Activated CD4-positive, alpha-beta T cell treated with anti-CD3 and anti-CD28 coated beads, Interleukin-2, amount 10 ng/mL, durations not matched to agents 7 days and 5 days (primary cell): ENCODE data around the gene CTNNA3. TPM values are rescaled to one million over a fixed set of nuclear protein-coding genes. Genes with fewer than 3 reads are reported as not detected.
"Not testable (repeated sequence)": the region's sequence is repeated elsewhere in the genome, so short reads cannot be mapped to it uniquely, and the experiment has no call there.

Source experiments
- CTCF ChIA-PET: fragments of 350-600 bp; sonication (Branson Sonifier 250); formaldehyde crosslinking; loops from one replicate; lab custom pipeline; 2021; ENCODE audit warnings: antibody characterized with exemption; lab: Charles Lee
- POLR2A ChIA-PET: fragments of 350-600 bp; sonication (Branson Sonifier 250); formaldehyde crosslinking; loops from one replicate; lab custom pipeline; 2021; ENCODE audit warnings: antibody characterized with exemption; lab: Charles Lee
- DNase-seq: peaks from one replicate; pipeline ENCODE4 v3.0.0-alpha.2; 2020
- H3K27ac Mint-ChIP-seq: one replicate; pipeline ENCODE4 v1.8.0; 2021; ENCODE audit warnings: mild to moderate bottlenecking, moderate library complexity, mixed read lengths
- H3K27me3 Mint-ChIP-seq: one replicate; pipeline ENCODE4 v1.8.0; 2021; ENCODE audit warnings: mixed read lengths
- H3K36me3 Mint-ChIP-seq: one replicate; pipeline ENCODE4 v1.8.0; 2021; ENCODE audit warnings: low read depth, mixed read lengths
- H3K4me1 Mint-ChIP-seq: one replicate; pipeline ENCODE4 v1.8.0; 2021; ENCODE audit warnings: mixed read lengths
- H3K4me3 Mint-ChIP-seq: one replicate; pipeline ENCODE4 v1.8.0; 2021; ENCODE audit warnings: mild to moderate bottlenecking, moderate library complexity, mixed read lengths
- H3K9me3 Mint-ChIP-seq: one replicate; pipeline ENCODE4 v1.8.0; 2021; ENCODE audit warnings: mixed read lengths
- total RNA-seq, 2 experiments: library from RNA; stranded (reverse); gene quantifications; one replicate each; pipeline ENCODE4 v1.2.3, GENCODE V29; 2021

The CTNNA3 gene
- total RNA-seq, 2 experiments from 2014 or later, result 0.57 to 0.58 TPM

DNA sequence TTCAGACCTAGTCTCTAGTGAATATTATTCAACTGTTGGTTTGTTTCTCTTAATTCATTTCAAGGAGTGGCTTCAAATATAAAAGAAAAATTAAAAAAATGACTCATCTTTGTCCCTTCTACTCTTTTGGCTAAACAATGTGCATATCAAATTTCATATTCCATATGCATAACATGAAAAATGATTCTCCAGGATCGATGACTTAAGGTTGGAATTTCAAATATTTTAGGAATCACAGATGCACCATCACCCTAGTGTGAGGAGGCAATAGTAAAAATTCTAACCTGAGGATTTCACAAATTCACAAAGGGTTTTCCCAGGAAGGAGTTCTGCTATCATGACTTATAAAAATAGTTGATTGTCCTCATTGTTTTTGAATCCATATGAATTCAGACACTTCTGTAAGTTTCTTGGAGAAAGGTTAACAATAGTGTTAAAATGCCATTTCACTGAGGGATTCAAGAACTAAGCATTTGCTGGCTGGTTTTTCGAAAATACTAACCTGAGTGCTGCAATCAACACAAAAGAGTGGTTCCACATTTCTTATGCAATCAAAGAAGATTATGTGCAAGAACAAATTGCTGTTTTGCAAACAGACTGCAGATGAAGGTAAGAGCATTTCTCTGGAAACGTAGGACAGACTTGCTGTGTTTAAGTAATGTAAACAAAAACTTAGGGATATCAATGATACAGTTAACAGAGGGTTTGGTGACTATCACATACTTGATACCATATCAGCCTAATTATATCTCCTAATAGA, 1317.7 kb downstream of the CTNNA3 start:
- ChIA-PET POLR2A (no interaction called here), CTCF (no interaction called here)
- no peaks in the 10 kb centered on the region for H3K27me3 Mint-ChIP-seq
- no peak overlapping the region for H3K4me3 Mint-ChIP-seq
- H3K36me3 Mint-ChIP-seq, result no peaks in the 10 kb centered on the region
- peaks cover 9% of the 10 kb centered on the region for H3K9me3 Mint-ChIP-seq
- H3K27ac Mint-ChIP-seq, result no peak overlapping the region
- no peaks in the 10 kb centered on the region for H3K4me1 Mint-ChIP-seq
- DNase-seq, result no peak

- no peak overlapping the region for H3K4me3 Mint-ChIP-seq
- CTCF ChIA-PET, result no interaction called here
- no peak overlapping the region for H3K27ac Mint-ChIP-seq
Measured at GRCh38 chr10:66368146-66368545, 1327.8 kb downstream of the CTNNA3 start.

DNA sequence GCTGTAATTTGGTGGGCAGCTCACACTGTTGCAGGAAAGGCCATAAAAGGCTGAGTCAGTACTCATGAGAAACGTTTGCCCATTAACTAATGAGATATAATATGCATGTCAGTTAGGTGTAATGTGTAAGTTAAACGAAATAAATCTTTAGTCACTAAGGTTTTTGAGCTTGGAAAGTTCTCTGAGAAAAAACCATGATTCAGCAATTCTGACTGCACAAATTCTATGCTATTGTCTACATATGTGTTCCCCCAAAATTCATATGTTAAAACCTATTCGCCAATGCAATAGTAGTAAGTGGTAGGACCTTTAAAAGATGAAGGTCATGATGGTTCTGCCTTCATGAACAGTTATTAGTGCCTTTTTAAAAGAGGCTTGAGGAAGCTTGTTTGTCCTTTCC, 1329.8 kb downstream of the CTNNA3 start:
- POLR2A ChIA-PET, result no interaction called here
- no peak overlapping the region for H3K27ac Mint-ChIP-seq

More at GRCh38 chr10:66368146-66368545, 1327.8 kb downstream of the CTNNA3 start:
- Mint-ChIP-seq H3K36me3 (no peaks in the 10 kb centered on the region), H3K9me3 (peaks cover 3% of the 10 kb centered on the region), H3K27me3 (no peaks in the 10 kb centered on the region), H3K4me1 (no peaks in the 10 kb centered on the region)
- POLR2A ChIA-PET, result no interaction called here
- DNase-seq, result no peak

DNA sequence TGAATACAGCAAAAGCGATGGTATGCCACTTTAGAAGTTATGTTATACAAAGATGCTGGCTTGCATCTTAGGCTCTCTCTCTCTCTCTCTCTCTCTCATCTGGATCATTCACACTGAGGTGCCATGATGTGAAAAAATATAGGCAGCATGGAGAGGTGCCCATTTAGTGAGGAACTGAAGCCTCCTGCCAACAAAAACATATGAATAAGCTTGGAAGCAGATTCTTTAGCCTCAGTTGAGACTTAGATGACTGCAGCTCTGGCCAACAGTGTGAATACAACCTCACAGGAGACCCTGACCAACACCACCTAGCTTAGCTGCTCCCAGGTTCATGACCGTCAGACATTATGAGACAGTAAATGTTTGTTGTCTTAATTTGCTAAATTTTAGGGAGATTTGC, 1330.3 kb downstream of the CTNNA3 start:
- Mint-ChIP-seq H3K4me3 (no peak overlapping the region), H3K27ac (no peak overlapping the region), H3K27me3 (no peaks in the 10 kb centered on the region), H3K9me3 (peaks cover 3% of the 10 kb centered on the region), H3K36me3 (no peaks in the 10 kb centered on the region), H3K4me1 (no peaks in the 10 kb centered on the region)
- POLR2A ChIA-PET, result no interaction called here
- CTCF ChIA-PET, result no interaction called here
- no peak for DNase-seq

More for the DNA sequence above, 1329.8 kb downstream of the CTNNA3 start:
- CTCF ChIA-PET, result no interaction called here
- Mint-ChIP-seq H3K27me3 (no peaks in the 10 kb centered on the region), H3K4me3 (no peak overlapping the region), H3K36me3 (no peaks in the 10 kb centered on the region), H3K4me1 (no peaks in the 10 kb centered on the region), H3K9me3 (peaks cover 3% of the 10 kb centered on the region)
- DNase-seq, result no peak

- H3K4me1 Mint-ChIP-seq, result no peaks in the 10 kb centered on the region
- H3K27ac Mint-ChIP-seq, result no peak overlapping the region
- H3K9me3 Mint-ChIP-seq, result peaks cover 3% of the 10 kb centered on the region
- H3K27me3 Mint-ChIP-seq, result no peaks in the 10 kb centered on the region
- DNase-seq, result no peak
- ChIA-PET CTCF (no interaction called here), POLR2A (no interaction called here)
- H3K4me3 Mint-ChIP-seq, result no peak overlapping the region
- no peaks in the 10 kb centered on the region for H3K36me3 Mint-ChIP-seq
Measured at GRCh38 chr10:66362522-66362921, 1333.5 kb downstream of the CTNNA3 start.

DNA sequence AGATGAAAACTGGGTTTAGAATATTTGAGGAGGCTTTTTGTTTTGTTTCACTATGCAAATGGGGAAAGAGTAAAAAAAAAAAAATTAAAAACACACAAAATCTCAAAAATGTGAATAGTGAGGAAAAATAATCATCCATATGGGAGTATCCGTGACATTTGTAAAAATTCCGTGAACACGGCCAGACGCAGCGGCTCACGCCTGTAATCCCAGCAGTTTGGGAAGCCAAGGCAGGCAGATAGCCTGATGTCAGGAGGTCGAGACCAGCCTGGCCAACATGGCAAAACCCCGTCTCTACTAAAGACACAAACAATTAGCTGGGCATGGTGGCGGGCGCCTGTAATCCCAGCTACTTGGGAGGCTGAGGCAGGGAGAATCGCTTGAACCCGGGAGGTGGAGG, 1342.2 kb downstream of the CTNNA3 start:
- H3K4me1 Mint-ChIP-seq, DNase-seq, H3K36me3 Mint-ChIP-seq, H3K9me3 Mint-ChIP-seq, H3K27ac Mint-ChIP-seq, H3K27me3 Mint-ChIP-seq, H3K4me3 Mint-ChIP-seq, CTCF ChIA-PET, POLR2A ChIA-PET: not testable (repeated sequence)

- H3K27me3 Mint-ChIP-seq, result no peaks in the 10 kb centered on the region
- no peaks in the 10 kb centered on the region for H3K36me3 Mint-ChIP-seq
- no peak overlapping the region for H3K4me3 Mint-ChIP-seq
- no peaks in the 10 kb centered on the region for H3K9me3 Mint-ChIP-seq
- POLR2A ChIA-PET, result no interaction called here
- no peaks in the 10 kb centered on the region for H3K4me1 Mint-ChIP-seq
- no peak for DNase-seq
- no peak overlapping the region for H3K27ac Mint-ChIP-seq
- CTCF ChIA-PET, result no interaction called here
Measured at GRCh38 chr10:66353422-66353821, 1342.6 kb downstream of the CTNNA3 start.

DNA sequence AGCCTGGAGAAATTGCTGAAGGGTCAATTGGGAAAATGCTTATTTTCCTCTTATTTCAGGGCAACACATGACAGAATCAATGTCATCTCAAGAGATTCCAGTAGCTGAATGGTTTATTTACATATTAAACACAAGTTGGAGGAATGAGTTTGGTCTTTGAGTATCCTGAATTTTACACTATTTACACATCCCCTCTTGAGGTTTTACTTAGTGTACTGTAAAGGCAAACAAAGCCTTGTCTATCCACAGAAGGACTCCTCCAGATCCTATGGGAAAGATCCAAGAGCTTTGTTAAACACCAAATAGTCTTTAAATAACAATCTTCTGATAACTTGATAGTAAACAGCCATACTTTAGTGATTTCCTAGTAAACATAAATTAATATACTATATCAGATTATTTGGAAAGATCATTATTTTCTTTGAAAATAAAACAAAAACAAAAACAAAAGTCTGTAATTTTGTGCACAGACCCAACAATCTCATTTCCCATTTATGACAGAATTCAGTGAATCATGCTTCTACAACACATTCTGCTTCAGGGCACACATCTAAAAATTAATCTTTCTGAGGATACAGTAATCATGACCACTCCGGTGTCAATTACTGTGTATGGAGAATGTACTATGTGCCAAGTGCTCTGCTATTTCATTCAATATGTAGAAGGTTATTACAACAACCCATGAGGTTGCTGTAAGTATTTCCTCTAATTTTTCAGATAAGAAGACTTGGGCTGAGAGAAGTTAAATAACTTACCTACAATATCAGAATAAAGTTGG, 1345.2 kb downstream of the CTNNA3 start:
- Mint-ChIP-seq H3K27ac (no peak overlapping the region), H3K9me3 (no peaks in the 10 kb centered on the region), H3K36me3 (no peaks in the 10 kb centered on the region), H3K4me3 (no peak overlapping the region), H3K27me3 (no peaks in the 10 kb centered on the region), H3K4me1 (no peaks in the 10 kb centered on the region)
- CTCF ChIA-PET, result interaction anchor here (0.6 to 1.3 kb wide), 2 partner anchors 11 to 1218 kb away, joined by 3 to 5 read pairs; no protein-coding TSS in a partner anchor
- POLR2A ChIA-PET, result no interaction called here
- DNase-seq, result no peak

- ChIA-PET POLR2A (no interaction called here), CTCF (interaction anchor here (1.3 kb wide), 1 partner anchor 10 kb away, joined by 3 read pairs; no protein-coding TSS in a partner anchor)
- no peak for DNase-seq
- H3K4me1 Mint-ChIP-seq, result no peaks in the 10 kb centered on the region
- H3K4me3 Mint-ChIP-seq, result no peak overlapping the region
- H3K36me3 Mint-ChIP-seq, result no peaks in the 10 kb centered on the region
- no peaks in the 10 kb centered on the region for H3K27me3 Mint-ChIP-seq
- H3K27ac Mint-ChIP-seq, result no peak overlapping the region
- H3K9me3 Mint-ChIP-seq, result no peaks in the 10 kb centered on the region
Measured at GRCh38 chr10:66349726-66350125, 1346.3 kb downstream of the CTNNA3 start.

GRCh38 chr10:66349076-66349475, 1346.9 kb downstream of the CTNNA3 start:
- peaks cover 1% of the 10 kb centered on the region for H3K9me3 Mint-ChIP-seq
- H3K36me3 Mint-ChIP-seq, result no peaks in the 10 kb centered on the region
- no peak overlapping the region for H3K27ac Mint-ChIP-seq
- H3K4me1 Mint-ChIP-seq, result no peaks in the 10 kb centered on the region
- H3K4me3 Mint-ChIP-seq, result no peak overlapping the region
- DNase-seq, result no peak
- POLR2A ChIA-PET, result no interaction called here
- CTCF ChIA-PET, result no interaction called here
- no peaks in the 10 kb centered on the region for H3K27me3 Mint-ChIP-seq

DNA sequence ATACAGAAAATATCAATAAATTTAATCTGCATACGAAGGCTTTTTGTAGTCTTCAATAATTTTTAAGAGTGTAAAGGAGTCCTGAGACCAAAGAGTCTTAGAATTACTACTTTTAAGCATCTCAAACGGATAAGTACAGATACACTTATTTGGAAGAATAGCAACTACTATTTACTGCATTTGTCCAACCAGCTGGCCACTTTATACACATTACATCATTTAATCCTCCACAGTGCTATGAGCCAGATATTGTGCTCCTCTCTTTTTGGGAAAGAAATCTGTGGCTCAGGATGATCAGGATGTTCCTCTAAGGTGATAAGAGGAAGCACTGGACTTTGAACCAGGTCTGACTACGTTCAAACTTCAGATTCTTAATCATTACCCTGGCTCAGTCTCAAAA, 1358.8 kb downstream of the CTNNA3 start:
- CTCF ChIA-PET, result no interaction called here
- no peaks in the 10 kb centered on the region for H3K4me1 Mint-ChIP-seq
- H3K9me3 Mint-ChIP-seq, result peaks cover 7% of the 10 kb centered on the region
- no peak overlapping the region for H3K4me3 Mint-ChIP-seq
- no peaks in the 10 kb centered on the region for H3K36me3 Mint-ChIP-seq
- H3K27ac Mint-ChIP-seq, result no peak overlapping the region
- POLR2A ChIA-PET, result no interaction called here
- DNase-seq, result no peak
- no peaks in the 10 kb centered on the region for H3K27me3 Mint-ChIP-seq

- Mint-ChIP-seq H3K27me3 (no peaks in the 10 kb centered on the region), H3K4me1 (no peaks in the 10 kb centered on the region), H3K36me3 (no peaks in the 10 kb centered on the region), H3K9me3 (peaks cover 7% of the 10 kb centered on the region), H3K4me3 (no peak overlapping the region), H3K27ac (no peak overlapping the region)
- ChIA-PET POLR2A (no interaction called here), CTCF (no interaction called here)
- no peak for DNase-seq
Measured at GRCh38 chr10:66336791-66337190, 1359.2 kb downstream of the CTNNA3 start.

GRCh38 chr10:66335753-66336152, 1360.2 kb downstream of the CTNNA3 start:
- H3K27me3 Mint-ChIP-seq, H3K4me3 Mint-ChIP-seq, DNase-seq, POLR2A ChIA-PET, H3K27ac Mint-ChIP-seq, H3K4me1 Mint-ChIP-seq, H3K9me3 Mint-ChIP-seq, H3K36me3 Mint-ChIP-seq, CTCF ChIA-PET: not testable (repeated sequence)
